ENCODE data around the gene GNB3. TPM values are rescaled to one million over a fixed set of nuclear protein-coding genes. Genes with fewer than 3 reads are reported as not detected.

The GNB3 gene
- total RNA-seq, 2 experiments from 2014 or later: 0.66 to 0.76 TPM

GRCh38 chr12:6894321-6894720, 53.6 kb downstream of the GNB3 start:
- no peak overlapping the region for H3K27ac Mint-ChIP-seq
- ChIA-PET CTCF (interaction anchor here (1.2 kb wide), 1 partner anchor 25 kb away, joined by 5 read pairs; no protein-coding TSS in a partner anchor), POLR2A (no interaction called here)
- H3K36me3 Mint-ChIP-seq (ENCODE audit: low read depth): peaks cover 5% of the 10 kb centered on the region
- H3K4me3 Mint-ChIP-seq: no peak overlapping the region
- DNase-seq (no peak), ATAC-seq (no peak)
- H3K4me1 Mint-ChIP-seq: peaks cover 12% of the 10 kb centered on the region
- H3K27me3 Mint-ChIP-seq: no peaks in the 10 kb centered on the region
- H3K9me3 Mint-ChIP-seq (ENCODE audit: low read depth): no peaks in the 10 kb centered on the region
- intact Hi-C loops (cut with DNase I, micrococcal nuclease): no loop called here

Other genes with a start within 250 kb of the GNB3 start
- gene CHD4, start 233.5 kb upstream of the GNB3 start, total RNA-seq: 100 to 1,000 TPM; 279 to 322 TPM
- 1 to 10 TPM; 3.5 TPM for gene LPAR5, start 205.0 kb upstream of the GNB3 start, total RNA-seq
- gene ACRBP, start 193.5 kb upstream of the GNB3 start, total RNA-seq: 1 to 10 TPM; 1.7 to 3.3 TPM
- gene ING4, start 177.8 kb upstream of the GNB3 start, total RNA-seq: 10 to 100 TPM; 14.9 to 17.6 TPM
- gene ZNF384, start 151.6 kb upstream of the GNB3 start, total RNA-seq: 10 to 100 TPM; 61.4 to 79.0 TPM
- under 1 TPM; 0.32 to 0.93 TPM for gene PIANP, start 140.1 kb upstream of the GNB3 start, total RNA-seq
- gene COPS7A, start 116.9 kb upstream of the GNB3 start, total RNA-seq: 10 to 100 TPM; 38.3 to 41.6 TPM
- 100 to 1,000 TPM; 142 to 144 TPM for gene MLF2, start 87.8 kb upstream of the GNB3 start, total RNA-seq
- 100 to 1,000 TPM in 1 of 2 experiments, 10 to 100 TPM in 1; 62.2 to 105 TPM for gene PTMS, start 74.6 kb upstream of the GNB3 start, total RNA-seq
- gene LAG3, start 68.4 kb upstream of the GNB3 start, total RNA-seq: 10 to 100 TPM; 88.2 to 93.9 TPM
- gene CD4, start 51.4 kb upstream of the GNB3 start, total RNA-seq: 100 to 1,000 TPM; 206 to 211 TPM
- gene GPR162, start 19.1 kb upstream of the GNB3 start, total RNA-seq: under 1 TPM; 0.11 to 0.26 TPM
- gene P3H3, start 12.5 kb upstream of the GNB3 start, total RNA-seq: 1 to 10 TPM in 1 of 2 experiments, under 1 TPM in 1; 0.86 to 1.3 TPM
- gene CDCA3, start 10.4 kb downstream of the GNB3 start, total RNA-seq: 10 to 100 TPM; 87.8 to 99.7 TPM
- gene USP5, start 11.2 kb downstream of the GNB3 start, total RNA-seq: 100 to 1,000 TPM; 128 to 132 TPM
- 1,000 to 10,000 TPM; 1,824 to 2,753 TPM for gene TPI1, start 26.6 kb downstream of the GNB3 start, total RNA-seq
- gene SPSB2, start 32.4 kb downstream of the GNB3 start, total RNA-seq: 1 to 10 TPM; 1.7 to 2.2 TPM
- gene LRRC23, start 63.9 kb downstream of the GNB3 start, total RNA-seq: 1 to 10 TPM; 6.4 to 7.0 TPM
- gene ENO2, start 73.7 kb downstream of the GNB3 start, total RNA-seq: 100 to 1,000 TPM; 301 to 317 TPM
- gene ATN1, start 87.0 kb downstream of the GNB3 start, total RNA-seq: 10 to 100 TPM; 32.2 to 32.4 TPM
- gene RNU7-1, start 102.9 kb downstream of the GNB3 start, total RNA-seq: not detected
- gene C12orf57, start 103.1 kb downstream of the GNB3 start, total RNA-seq: 100 to 1,000 TPM; 189 to 208 TPM
- 100 to 1,000 TPM; 335 to 483 TPM for gene PTPN6, start 110.4 kb downstream of the GNB3 start, total RNA-seq
- 100 to 1,000 TPM; 398 to 502 TPM for gene PHB2, start 129.7 kb downstream of the GNB3 start, total RNA-seq
- 100 to 1,000 TPM in 1 of 2 experiments, 10 to 100 TPM in 1; 85.0 to 106 TPM for gene EMG1, start 130.0 kb downstream of the GNB3 start, total RNA-seq
- gene LPCAT3, start 177.6 kb downstream of the GNB3 start, total RNA-seq: 10 to 100 TPM; 20.8 to 28.0 TPM
- 1 to 10 TPM; 2.4 to 2.8 TPM for gene C1S, start 219.8 kb downstream of the GNB3 start, total RNA-seq